Upper lobe of left lung (tissue), 4 donors: ENCODE data around the gene ADGRL3.

Source experiments
- POLR2AphosphoS5 ChIP-seq, 2 donors: sonication (generic); formaldehyde crosslinking; IDR thresholded peaks; one replicate each; pipeline ENCODE4 v1.5.1; 2017; ENCODE audit warnings: antibody characterized with exemption in 2 of 2
- TF ChIP-seq, protein P1 (sequence below), 6 experiments: fragments of 450-650 bp in 4 of 6; fragments of 200-600 bp in 2 of 6; sonication (generic) in 2 of 6; IDR thresholded peaks; one replicate each; pipeline ENCODE4 v1.5.1; 2016 to 2019; ENCODE audit warnings: antibody characterized with exemption in 6 of 6

DNA sequence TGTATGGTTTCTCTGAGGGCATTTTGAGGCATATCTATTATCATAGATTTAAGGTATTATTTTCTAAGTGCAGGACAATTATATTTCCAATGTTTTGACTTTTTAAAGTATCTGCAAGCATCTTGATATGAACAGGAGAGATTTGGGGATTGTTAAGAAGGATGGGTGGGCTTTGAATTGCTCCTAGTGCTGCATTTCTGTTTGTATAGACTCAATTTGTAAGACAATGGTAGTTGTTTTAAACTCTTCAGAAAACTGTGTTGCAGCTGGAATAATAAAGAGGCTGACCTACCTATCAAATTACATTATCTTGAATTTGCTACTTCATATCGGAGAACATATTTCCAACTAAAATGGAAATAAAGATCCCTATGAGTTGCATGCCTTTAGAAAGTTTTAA is 570.3 kb downstream of the ADGRL3 start:
- TF ChIP-seq POLR2AphosphoS5 (IDR thresholded peaks at IDR 0.05): no peak
- TF ChIP-seq, protein P1, sequence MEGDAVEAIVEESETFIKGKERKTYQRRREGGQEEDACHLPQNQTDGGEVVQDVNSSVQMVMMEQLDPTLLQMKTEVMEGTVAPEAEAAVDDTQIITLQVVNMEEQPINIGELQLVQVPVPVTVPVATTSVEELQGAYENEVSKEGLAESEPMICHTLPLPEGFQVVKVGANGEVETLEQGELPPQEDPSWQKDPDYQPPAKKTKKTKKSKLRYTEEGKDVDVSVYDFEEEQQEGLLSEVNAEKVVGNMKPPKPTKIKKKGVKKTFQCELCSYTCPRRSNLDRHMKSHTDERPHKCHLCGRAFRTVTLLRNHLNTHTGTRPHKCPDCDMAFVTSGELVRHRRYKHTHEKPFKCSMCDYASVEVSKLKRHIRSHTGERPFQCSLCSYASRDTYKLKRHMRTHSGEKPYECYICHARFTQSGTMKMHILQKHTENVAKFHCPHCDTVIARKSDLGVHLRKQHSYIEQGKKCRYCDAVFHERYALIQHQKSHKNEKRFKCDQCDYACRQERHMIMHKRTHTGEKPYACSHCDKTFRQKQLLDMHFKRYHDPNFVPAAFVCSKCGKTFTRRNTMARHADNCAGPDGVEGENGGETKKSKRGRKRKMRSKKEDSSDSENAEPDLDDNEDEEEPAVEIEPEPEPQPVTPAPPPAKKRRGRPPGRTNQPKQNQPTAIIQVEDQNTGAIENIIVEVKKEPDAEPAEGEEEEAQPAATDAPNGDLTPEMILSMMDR (IDR thresholded peaks at IDR 0.05): no peak
